RKO (cell line): ENCODE measurements around the gene CYRIA.

Experiments
- DNase-seq: peaks from one replicate; pipeline ENCODE4 v3.0.0-alpha.2; 2016; ENCODE audit warnings: low spot score

Gene CYRIA

GRCh38 chr2:16669388-16669787 lies 3.8 kb upstream of the CYRIA start:
- no peak for DNase-seq

GRCh38 chr2:16666449-16666801 lies 791 bp upstream of the CYRIA start:
- no peak for DNase-seq

- no peak for DNase-seq
Observed at GRCh38 chr2:16664809-16665747, 556 bp downstream of the CYRIA start.

GRCh38 chr2:16664052-16664731 lies 1.4 kb downstream of the CYRIA start:
- DNase-seq = no peak

- DNase-seq = no peak
Observed at GRCh38 chr2:16663121-16663905, 2.3 kb downstream of the CYRIA start.

GRCh38 chr2:16661936-16662839 lies 3.4 kb downstream of the CYRIA start:
- no peak for DNase-seq

- DNase-seq = no peak
Observed at GRCh38 chr2:16661526-16661925, 4.1 kb downstream of the CYRIA start.

GRCh38 chr2:16660556-16660955 lies 5.1 kb downstream of the CYRIA start:
- DNase-seq = no peak

- no peak for DNase-seq
Observed at GRCh38 chr2:16660114-16660513, 5.5 kb downstream of the CYRIA start.

GRCh38 chr2:16658076-16658739 lies 7.4 kb downstream of the CYRIA start:
- DNase-seq = no peak

- no peak for DNase-seq
Observed at GRCh38 chr2:16657671-16658070, 8.0 kb downstream of the CYRIA start.

GRCh38 chr2:16656784-16657391 lies 8.7 kb downstream of the CYRIA start:
- DNase-seq = no peak

- no peak for DNase-seq
Observed at GRCh38 chr2:16655905-16656642, 9.6 kb downstream of the CYRIA start.

- no peak for DNase-seq
Observed at GRCh38 chr2:16655445-16655837, 10.2 kb downstream of the CYRIA start.

- DNase-seq = no peak
Observed at GRCh38 chr2:16654833-16655444, 10.7 kb downstream of the CYRIA start.

GRCh38 chr2:16653799-16654198 lies 11.8 kb downstream of the CYRIA start:
- DNase-seq = no peak

- no peak for DNase-seq
Observed at GRCh38 chr2:16653083-16653375, 12.6 kb downstream of the CYRIA start.

- DNase-seq = no peak
Observed at GRCh38 chr2:16652296-16653082, 13.1 kb downstream of the CYRIA start.
